Measurements from ENCODE around the gene SF3B5.

- TF ChIP-seq POLR2A (IDR thresholded peaks at IDR 0.05) (no peak), CTCF (IDR thresholded peaks at IDR 0.05) (no peak)
Observed at GRCh38 chr6:144093658-144094057, 1.7 kb downstream of the SF3B5 start.

All from uterus (tissue), 2 donors.